ENCODE results near the gene ALCAM. TPM values are rescaled to one million over a fixed set of nuclear protein-coding genes. Genes with fewer than 3 reads are reported as not detected.

ALCAM gene
- total RNA-seq, 1 donor from 2014 or later: 90.3 TPM

DNA sequence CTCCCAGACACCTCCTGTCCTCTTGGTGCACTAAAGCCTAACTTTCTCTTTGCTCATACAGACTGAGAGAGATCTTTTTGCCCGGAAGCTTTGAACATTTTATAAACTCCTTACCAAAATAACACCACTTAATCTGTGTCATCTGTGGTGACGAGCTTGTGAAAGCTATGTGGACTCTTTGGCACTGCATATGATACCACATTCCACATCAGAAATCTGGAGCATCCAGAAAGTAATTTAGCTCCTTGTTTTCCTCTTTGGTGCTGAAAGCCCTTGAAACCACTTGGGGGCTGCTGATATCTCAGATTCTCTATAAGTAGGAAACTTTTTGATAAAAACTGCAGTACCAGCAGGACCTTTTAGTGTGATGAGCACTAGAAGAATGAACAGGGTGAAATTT lies 128.3 kb downstream of the ALCAM start:
- peaks cover 19% of the 10 kb centered on the region for H3K36me3 Mint-ChIP-seq
- peaks cover 9% of the 10 kb centered on the region for H3K4me1 Mint-ChIP-seq
- H3K27ac Mint-ChIP-seq: peak overlapping the region; percentile 3
- H3K27me3 Mint-ChIP-seq (ENCODE audit: low read depth): no peaks in the 10 kb centered on the region
- TF ChIP-seq, protein P1, sequence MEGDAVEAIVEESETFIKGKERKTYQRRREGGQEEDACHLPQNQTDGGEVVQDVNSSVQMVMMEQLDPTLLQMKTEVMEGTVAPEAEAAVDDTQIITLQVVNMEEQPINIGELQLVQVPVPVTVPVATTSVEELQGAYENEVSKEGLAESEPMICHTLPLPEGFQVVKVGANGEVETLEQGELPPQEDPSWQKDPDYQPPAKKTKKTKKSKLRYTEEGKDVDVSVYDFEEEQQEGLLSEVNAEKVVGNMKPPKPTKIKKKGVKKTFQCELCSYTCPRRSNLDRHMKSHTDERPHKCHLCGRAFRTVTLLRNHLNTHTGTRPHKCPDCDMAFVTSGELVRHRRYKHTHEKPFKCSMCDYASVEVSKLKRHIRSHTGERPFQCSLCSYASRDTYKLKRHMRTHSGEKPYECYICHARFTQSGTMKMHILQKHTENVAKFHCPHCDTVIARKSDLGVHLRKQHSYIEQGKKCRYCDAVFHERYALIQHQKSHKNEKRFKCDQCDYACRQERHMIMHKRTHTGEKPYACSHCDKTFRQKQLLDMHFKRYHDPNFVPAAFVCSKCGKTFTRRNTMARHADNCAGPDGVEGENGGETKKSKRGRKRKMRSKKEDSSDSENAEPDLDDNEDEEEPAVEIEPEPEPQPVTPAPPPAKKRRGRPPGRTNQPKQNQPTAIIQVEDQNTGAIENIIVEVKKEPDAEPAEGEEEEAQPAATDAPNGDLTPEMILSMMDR (IDR thresholded peaks at IDR 0.05; ENCODE audit: unreplicated experiment): no peak
- H3K4me3 Mint-ChIP-seq: no peak overlapping the region
- peaks cover 23% of the 10 kb centered on the region for H3K9me3 Mint-ChIP-seq
- no peak for DNase-seq (ENCODE audit: low spot score in 2 of 2, unreplicated experiment in 2 of 2)

DNA sequence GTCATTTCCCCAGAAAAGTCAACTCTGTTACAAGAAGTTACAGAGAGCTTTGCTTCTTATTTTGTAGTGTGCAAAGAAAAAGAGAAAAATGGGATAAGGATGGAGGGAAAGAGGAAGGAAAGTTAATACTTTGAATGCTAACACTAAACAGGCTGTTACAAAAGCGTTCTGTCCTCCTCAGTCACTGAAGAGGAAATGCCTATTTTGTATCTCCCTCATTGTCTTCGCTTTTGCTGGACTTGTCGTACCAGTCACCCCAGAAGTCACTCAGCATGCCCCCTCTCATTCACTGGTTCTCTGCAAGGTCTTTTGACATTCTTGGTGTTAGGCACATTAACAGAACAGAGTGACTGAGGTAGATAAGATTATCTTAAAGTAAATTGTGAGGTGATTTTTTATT lies 129.6 kb downstream of the ALCAM start:
- H3K27me3 Mint-ChIP-seq (ENCODE audit: low read depth): no peaks in the 10 kb centered on the region
- H3K27ac Mint-ChIP-seq: no peak overlapping the region
- TF ChIP-seq, protein P1 (IDR thresholded peaks at IDR 0.05; ENCODE audit: unreplicated experiment): no peak

DNA sequence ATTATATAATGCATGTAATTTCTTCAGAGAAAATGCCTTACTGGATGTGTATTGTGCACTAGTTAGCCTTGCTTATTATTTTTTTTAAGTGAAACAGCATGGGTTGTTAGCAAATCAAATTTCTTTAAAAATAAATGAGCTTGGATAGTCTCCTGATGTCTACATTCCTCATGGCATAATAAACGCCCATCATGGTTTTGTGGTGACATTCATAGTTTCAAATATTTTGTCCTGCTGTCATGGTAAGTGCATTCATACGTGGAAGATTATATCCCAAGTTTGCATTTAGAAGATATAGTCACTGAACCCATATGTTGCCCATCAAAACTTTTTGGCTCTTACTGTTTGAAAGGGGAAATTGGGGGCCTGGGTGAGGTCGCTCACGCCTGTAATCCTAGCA lies 130.7 kb downstream of the ALCAM start:
- no peaks in the 10 kb centered on the region for H3K27me3 Mint-ChIP-seq (ENCODE audit: low read depth)
- H3K4me1 Mint-ChIP-seq: peaks cover 18% of the 10 kb centered on the region
- H3K9me3 Mint-ChIP-seq: peaks cover 2% of the 10 kb centered on the region
- DNase-seq (ENCODE audit: low spot score in 2 of 2, unreplicated experiment in 2 of 2): no peak
- H3K36me3 Mint-ChIP-seq: no peaks in the 10 kb centered on the region
- H3K4me3 Mint-ChIP-seq: no peak overlapping the region
- H3K27ac Mint-ChIP-seq: no peak overlapping the region
- TF ChIP-seq, protein P1 (IDR thresholded peaks at IDR 0.05; ENCODE audit: unreplicated experiment): no peak

More for the DNA sequence above, 129.6 kb downstream of the ALCAM start:
- peaks cover 6% of the 10 kb centered on the region for H3K36me3 Mint-ChIP-seq
- H3K4me1 Mint-ChIP-seq: peaks cover 16% of the 10 kb centered on the region
- DNase-seq (ENCODE audit: low spot score in 2 of 2, unreplicated experiment in 2 of 2): no peak
- H3K4me3 Mint-ChIP-seq: no peak overlapping the region
- H3K9me3 Mint-ChIP-seq: peaks cover 13% of the 10 kb centered on the region

DNA sequence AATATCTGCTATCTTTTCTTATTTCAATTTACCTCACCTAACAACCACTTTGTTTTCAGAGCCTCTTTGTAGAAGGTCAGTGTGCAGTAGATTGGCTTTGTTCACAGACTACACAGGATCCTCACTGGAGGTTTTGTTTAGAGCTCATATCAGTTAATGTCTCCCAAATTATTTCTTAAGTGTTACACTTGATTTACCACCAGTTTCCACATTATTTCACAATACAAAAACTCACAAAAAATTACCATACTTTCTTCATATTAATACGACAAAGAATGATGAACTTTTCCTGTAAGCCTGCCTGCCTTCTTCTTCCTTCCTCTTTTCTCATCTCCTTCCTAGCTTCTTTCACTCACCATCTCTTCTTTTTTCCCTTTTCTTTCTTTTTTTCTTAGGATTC lies 133.3 kb downstream of the ALCAM start:
- Mint-ChIP-seq H3K36me3 (no peaks in the 10 kb centered on the region), H3K9me3 (no peaks in the 10 kb centered on the region), H3K27ac (peak overlapping the region; percentile 81), H3K4me1 (peaks cover 23% of the 10 kb centered on the region), H3K4me3 (no peak overlapping the region), H3K27me3 (ENCODE audit: low read depth) (no peaks in the 10 kb centered on the region)
- no peak for DNase-seq (ENCODE audit: low spot score in 2 of 2, unreplicated experiment in 2 of 2)
- TF ChIP-seq, protein P1 (IDR thresholded peaks at IDR 0.05; ENCODE audit: unreplicated experiment): no peak

DNA sequence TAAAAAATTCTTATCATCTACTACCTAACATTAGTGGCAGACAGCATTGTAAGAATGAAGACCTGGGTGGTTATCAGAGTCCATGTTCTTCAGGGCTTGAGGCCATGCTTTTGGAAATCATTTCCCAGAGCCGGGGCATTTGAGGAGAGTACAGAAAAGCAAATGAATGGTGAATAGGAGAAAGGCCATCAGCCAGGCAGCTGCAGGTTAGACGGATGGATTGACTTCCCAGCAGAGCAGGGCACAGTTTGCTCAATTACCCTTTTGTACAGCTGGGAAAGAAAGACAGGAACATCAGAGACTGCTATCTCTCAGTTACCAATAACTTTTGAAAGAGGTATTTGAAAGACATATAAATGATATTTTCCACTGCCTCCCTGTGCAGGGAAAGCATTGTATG lies 135.6 kb downstream of the ALCAM start:
- H3K4me1 Mint-ChIP-seq: peaks cover 22% of the 10 kb centered on the region

More for the DNA sequence above, 135.6 kb downstream of the ALCAM start:
- DNase-seq (ENCODE audit: low spot score in 2 of 2, unreplicated experiment in 2 of 2): no peak
- H3K27me3 Mint-ChIP-seq (ENCODE audit: low read depth): no peaks in the 10 kb centered on the region
- H3K36me3 Mint-ChIP-seq: no peaks in the 10 kb centered on the region
- H3K4me3 Mint-ChIP-seq: no peak overlapping the region
- TF ChIP-seq, protein P1 (IDR thresholded peaks at IDR 0.05; ENCODE audit: unreplicated experiment): no peak
- no peak overlapping the region for H3K27ac Mint-ChIP-seq
- H3K9me3 Mint-ChIP-seq: no peaks in the 10 kb centered on the region
